Muscle of arm (tissue), 14 donors: ENCODE data around the gene RAB3GAP2. TPM values are rescaled to one million over a fixed set of nuclear protein-coding genes. Genes with fewer than 3 reads are reported as not detected.
"Not testable (repeated sequence)": the region's sequence is repeated elsewhere in the genome, so short reads cannot be mapped to it uniquely, and the experiment has no call there.

Source experiments
- DNase-seq: peaks from one replicate; pipeline ENCODE4 v3.0.0-alpha.2; 2013
- long read RNA-seq, 11 donors: transcript quantifications; one replicate each; lab custom pipeline, GENCODE V29; 2026
- polyA plus RNA-seq, 12 donors: library from polyadenylated mRNA; unstranded; fragments of 120-200 nt; gene quantifications; one replicate each; pipeline ENCODE4 v1.2.1, GENCODE V29; 2013; ENCODE audit not compliant: insufficient read length in 12 of 12

The RAB3GAP2 gene
- polyA plus RNA-seq, result 10 to 100 TPM in 11 of 12 donors, not detected in 1; 14.9 to 28.2 (median 25.1) TPM
- long read RNA-seq, donor 1, partial matches to known transcripts, result 0 of 3 reads
- long read RNA-seq, donor 1, other reads (novel, unspliced or antisense), result 0 of 3 reads
- long read RNA-seq, donor 2, result 0 reads
- long read RNA-seq, donor 3, partial matches to known transcripts, result 48 of 48 reads
- long read RNA-seq, donor 3, other reads (novel, unspliced or antisense), result 0 of 48 reads
- long read RNA-seq, donor 4, partial matches to known transcripts, result 46 of 47 reads
- long read RNA-seq, donor 4, other reads (novel, unspliced or antisense), result 0 of 47 reads
- long read RNA-seq, donor 5, partial matches to known transcripts, result 0 of 1 reads
- long read RNA-seq, donor 5, other reads (novel, unspliced or antisense), result 0 of 1 reads
- long read RNA-seq, donor 6, result 0 reads
- long read RNA-seq, donor 7, result 0 reads
- long read RNA-seq, donor 8, partial matches to known transcripts, result 0 of 1 reads
- long read RNA-seq, donor 8, other reads (novel, unspliced or antisense), result 0 of 1 reads
- long read RNA-seq, donor 9, partial matches to known transcripts, result 6 of 7 reads
- long read RNA-seq, donor 9, other reads (novel, unspliced or antisense), result 0 of 7 reads
- long read RNA-seq, donor 10, partial matches to known transcripts, result 71 of 71 reads
- long read RNA-seq, donor 10, other reads (novel, unspliced or antisense), result 0 of 71 reads
- long read RNA-seq, donor 11, result 0 reads

- peak; percentile 97 for DNase-seq
Measured at GRCh38 chr1:220272047-220272840, at the start of gene RAB3GAP2. TSS of gene RAB3GAP2 (minus strand) at chr1:220272453. CDS start at chr1:220272337, 116 bp downstream.

GRCh38 chr1:220321758-220322157, 49.5 kb upstream of the RAB3GAP2 start:
- DNase-seq, result no peak

GRCh38 chr1:220320709-220321108, 48.5 kb upstream of the RAB3GAP2 start:
- DNase-seq, result no peak

- DNase-seq, result no peak
Measured at GRCh38 chr1:220318673-220319072, 46.4 kb upstream of the RAB3GAP2 start.

GRCh38 chr1:220317161-220317560, 44.9 kb upstream of the RAB3GAP2 start:
- no peak for DNase-seq

GRCh38 chr1:220316305-220316704, 44.1 kb upstream of the RAB3GAP2 start:
- no peak for DNase-seq

GRCh38 chr1:220315070-220315839, 43.0 kb upstream of the RAB3GAP2 start:
- no peak for DNase-seq

GRCh38 chr1:220313576-220313975, 41.3 kb upstream of the RAB3GAP2 start:
- no peak for DNase-seq

GRCh38 chr1:220310147-220310546, 37.9 kb upstream of the RAB3GAP2 start:
- not testable (repeated sequence) for DNase-seq

- DNase-seq, result no peak
Measured at GRCh38 chr1:220307607-220308006, 35.4 kb upstream of the RAB3GAP2 start.

- no peak for DNase-seq
Measured at GRCh38 chr1:220306339-220306738, 34.1 kb upstream of the RAB3GAP2 start.

GRCh38 chr1:220303871-220304270, 31.6 kb upstream of the RAB3GAP2 start:
- no peak for DNase-seq

- no peak for DNase-seq
Measured at GRCh38 chr1:220301630-220302029, 29.4 kb upstream of the RAB3GAP2 start.

GRCh38 chr1:220300442-220301121, 28.3 kb upstream of the RAB3GAP2 start:
- DNase-seq, result peak; percentile 90

GRCh38 chr1:220299337-220299736, 27.1 kb upstream of the RAB3GAP2 start:
- DNase-seq, result no peak

- no peak for DNase-seq
Measured at GRCh38 chr1:220298470-220299205, 26.4 kb upstream of the RAB3GAP2 start.

- DNase-seq, result no peak
Measured at GRCh38 chr1:220296981-220297380, 24.7 kb upstream of the RAB3GAP2 start.

GRCh38 chr1:220294846-220295301, 22.6 kb upstream of the RAB3GAP2 start:
- DNase-seq, result no peak

GRCh38 chr1:220291580-220291979, 19.3 kb upstream of the RAB3GAP2 start:
- DNase-seq, result no peak
